Astrocyte of the hippocampus (primary cell): ENCODE measurements around the gene KLHL11.
"Not testable (repeated sequence)": the region's sequence is repeated elsewhere in the genome, so short reads cannot be mapped to it uniquely, and the experiment has no call there.

Experiments used
- DNase-seq: peaks from one replicate; pipeline ENCODE4 v3.0.0; 2011; ENCODE audit warnings: low read depth, low spot score

Gene KLHL11

GRCh38 chr17:41888332-41888965, 23.2 kb upstream of the KLHL11 start:
- DNase-seq = no peak

GRCh38 chr17:41885733-41886132, 20.5 kb upstream of the KLHL11 start:
- DNase-seq = peak; percentile 56

GRCh38 chr17:41882756-41883155, 17.5 kb upstream of the KLHL11 start:
- no peak for DNase-seq

GRCh38 chr17:41880130-41880529, 14.9 kb upstream of the KLHL11 start:
- no peak for DNase-seq

- not testable (repeated sequence) for DNase-seq
Observed at GRCh38 chr17:41874293-41874670, 9.1 kb upstream of the KLHL11 start.

- DNase-seq = no peak
Observed at GRCh38 chr17:41873559-41874292, 8.5 kb upstream of the KLHL11 start.

- DNase-seq = no peak
Observed at GRCh38 chr17:41871789-41872188, 6.6 kb upstream of the KLHL11 start.

GRCh38 chr17:41870627-41871026, 5.4 kb upstream of the KLHL11 start:
- no peak for DNase-seq

- no peak for DNase-seq
Observed at GRCh38 chr17:41870097-41870496, 4.9 kb upstream of the KLHL11 start.

- no peak for DNase-seq
Observed at GRCh38 chr17:41869426-41869825, 4.2 kb upstream of the KLHL11 start.

- no peak for DNase-seq
Observed at GRCh38 chr17:41868568-41868967, 3.3 kb upstream of the KLHL11 start.

- DNase-seq = no peak
Observed at GRCh38 chr17:41865596-41865893, 322 bp upstream of the KLHL11 start.

- DNase-seq = no peak
Observed at GRCh38 chr17:41864498-41864835, 756 bp downstream of the KLHL11 start.

- no peak for DNase-seq
Observed at GRCh38 chr17:41863074-41863848, 2.0 kb downstream of the KLHL11 start.

GRCh38 chr17:41860254-41860931, 4.8 kb downstream of the KLHL11 start:
- DNase-seq = no peak

GRCh38 chr17:41851382-41851781, 13.8 kb downstream of the KLHL11 start:
- DNase-seq = not testable (repeated sequence)

- DNase-seq = no peak
Observed at GRCh38 chr17:41849251-41849990, 15.8 kb downstream of the KLHL11 start.

- DNase-seq = no peak
Observed at GRCh38 chr17:41848788-41849187, 16.4 kb downstream of the KLHL11 start.

- DNase-seq = no peak
Observed at GRCh38 chr17:41844971-41845370, 20.3 kb downstream of the KLHL11 start.

- not testable (repeated sequence) for DNase-seq
Observed at GRCh38 chr17:41840781-41841180, 24.4 kb downstream of the KLHL11 start.

GRCh38 chr17:41839448-41839847, 25.8 kb downstream of the KLHL11 start:
- DNase-seq = not testable (repeated sequence)
